ENCODE results near the gene CDC42EP1. TPM values are rescaled to one million over a fixed set of nuclear protein-coding genes. Genes with fewer than 3 reads are reported as not detected.

The CDC42EP1 gene
- total RNA-seq, 2 experiments from 2014 or later, result 0.42 to 0.47 TPM

DNA sequence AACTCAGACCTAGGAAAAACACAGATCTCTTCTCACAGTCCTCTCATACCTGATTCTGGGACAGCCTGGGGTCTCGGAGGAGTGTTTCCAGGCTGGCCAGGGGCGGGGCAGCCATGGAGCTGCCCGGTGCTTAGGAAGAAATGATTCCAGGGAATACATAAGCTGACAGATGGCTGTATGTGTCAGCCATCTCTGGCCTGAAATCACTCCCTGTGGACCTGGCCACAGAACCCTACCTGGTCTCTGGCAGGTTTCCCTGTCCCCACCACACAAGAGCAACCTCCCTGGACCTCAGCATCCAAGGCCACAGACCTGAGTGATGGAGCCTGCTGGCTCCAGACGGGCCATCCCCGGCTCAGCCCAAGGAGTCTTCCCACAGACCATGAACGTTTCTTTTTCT lies 58.4 kb downstream of the CDC42EP1 start:
- Mint-ChIP-seq H3K27ac (no peak overlapping the region), H3K27me3 (no peaks in the 10 kb centered on the region), H3K36me3 (peaks cover 13% of the 10 kb centered on the region), H3K4me1 (peaks cover 4% of the 10 kb centered on the region), H3K9me3 (ENCODE audit: low read depth) (no peaks in the 10 kb centered on the region), H3K4me3 (no peak overlapping the region)
- DNase-seq, result no peak
- no peak for ATAC-seq
- CTCF ChIA-PET, result interaction anchor here (5.4 to 34.1 kb wide), 3 partner anchors 10 to 52 kb away, joined by 38 to 1064 read pairs (median 298); partner anchors contain the start of genes GGA1, LGALS1, NOL12 and PDXP

Other genes with a start within 250 kb of the CDC42EP1 start
- under 1 TPM; 0.07 to 0.50 TPM for gene ELFN2, start 133.0 kb upstream of the CDC42EP1 start, total RNA-seq
- gene MFNG, start 74.1 kb upstream of the CDC42EP1 start, total RNA-seq, result 100 to 1,000 TPM; 196 to 220 TPM
- under 1 TPM in 1 of 2 experiments, not detected in 1; 0.16 TPM for gene CARD10, start 41.1 kb upstream of the CDC42EP1 start, total RNA-seq
- not detected for gene LGALS2, start 19.6 kb downstream of the CDC42EP1 start, total RNA-seq
- gene GGA1, start 48.4 kb downstream of the CDC42EP1 start, total RNA-seq, result 10 to 100 TPM; 76.9 to 85.9 TPM
- gene SH3BP1, start 79.2 kb downstream of the CDC42EP1 start, total RNA-seq, result 100 to 1,000 TPM; 231 to 275 TPM
- 10 to 100 TPM; 25.9 to 32.6 TPM for gene PDXP, start 98.2 kb downstream of the CDC42EP1 start, total RNA-seq
- 1,000 to 10,000 TPM; 1,392 to 1,515 TPM for gene LGALS1, start 115.2 kb downstream of the CDC42EP1 start, total RNA-seq
- 10 to 100 TPM; 49.9 to 53.3 TPM for gene NOL12, start 125.9 kb downstream of the CDC42EP1 start, total RNA-seq
- 10 to 100 TPM; 42.0 to 55.2 TPM for gene TRIOBP, start 136.6 kb downstream of the CDC42EP1 start, total RNA-seq
- 10 to 100 TPM; 14.9 to 18.3 TPM for gene GCAT, start 247.5 kb downstream of the CDC42EP1 start, total RNA-seq

Measured in activated CD8-positive, alpha-beta memory T cell treated with anti-CD3 and anti-CD28 coated beads, Interleukin-2, amount 10 ng/mL, durations not matched to agents 7 days and 5 days (primary cell).